ENCODE measurements around the gene ZNF536. TPM values are rescaled to one million over a fixed set of nuclear protein-coding genes. Genes with fewer than 3 reads are reported as not detected.

Gene ZNF536
- total and polyA plus RNA-seq, 9 of the 15 experiments (the other 6 are each of a cell fraction or from before 2014, with no cell fraction given) = not detected

DNA sequence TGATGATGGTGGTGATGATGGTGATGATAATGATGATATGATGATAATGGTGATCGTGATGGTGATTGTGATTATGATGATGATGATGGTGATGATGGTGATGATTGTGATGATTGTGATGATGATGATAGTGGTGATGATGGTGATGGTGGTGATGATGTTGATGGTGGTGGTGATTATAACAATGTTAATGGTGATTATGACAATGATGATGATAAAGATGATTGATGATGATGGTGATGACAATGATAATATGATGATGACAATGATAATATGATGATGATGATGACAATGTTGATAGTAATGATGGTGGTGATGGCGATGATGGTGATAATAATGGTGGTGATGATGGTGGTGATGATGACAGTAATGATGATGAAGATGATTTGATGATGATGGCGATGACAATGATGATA lies 34.1 kb upstream of the ZNF536 start:
- peaks cover 0 to 6% of the 10 kb centered on the region in 2 experiments; a peak in 2 of 5 replicates for H3K27me3 ChIP-seq (ENCODE audit: control insufficient read depth in 2 of 2, insufficient read depth in 2 of 2, low read length in 2 of 2)
- ATAC-seq (no peak), DNase-seq (ENCODE audit: extremely low read depth in 1 of 4, low spot score in 3 of 4) (no peak), FAIRE-seq (no peak)
- peaks cover 4% of the 10 kb centered on the region; the same call in 1 of the 2 replicates for H4K20me1 ChIP-seq (replicated peaks; ENCODE audit: control insufficient read depth, insufficient read depth, low read length)
- peaks cover 2% of the 10 kb centered on the region for H3K9me1 ChIP-seq (ENCODE audit: control insufficient read depth, insufficient read depth, low read length)
- H3K4me1 ChIP-seq (replicated peaks in 1 of 2; ENCODE audit: control insufficient read depth in 2 of 2, insufficient read depth in 2 of 2, low read length in 2 of 2) = no peaks in the 10 kb centered on the region
- H3K27ac ChIP-seq (ENCODE audit: extremely low read depth, low read depth, low read length) = no peak overlapping the region
- BruUV-seq (replicated peaks) = no TSS peak
- H3K4me2 ChIP-seq (ENCODE audit: insufficient read depth, low read length) = no peak overlapping the region
- in situ Hi-C loops (cut with MboI) = no loop called here
- no peak overlapping the region for H2AFZ ChIP-seq (ENCODE audit: low read depth, low read length)
- no peaks in the 10 kb centered on the region for H3K79me2 ChIP-seq (ENCODE audit: control insufficient read depth, insufficient read depth, low read length)
- POLR2A ChIA-PET = no interaction called here
- H3K4me3 ChIP-seq = no peak overlapping the region
- no peak overlapping the region for H3K9ac ChIP-seq (ENCODE audit: insufficient read depth in 1 of 2, low read depth in 2 of 2, low read length in 2 of 2)
- H3K36me3 ChIP-seq (ENCODE audit: control insufficient read depth, insufficient read depth, low read length) = no peaks in the 10 kb centered on the region
- CTCF ChIA-PET (ENCODE audit: low intra/inter-chr PET ratio) = no interaction called here
- WGBS (ENCODE audit: insufficient coverage, low coverage, missing lambda C conversion rate) = 0% methylated on average over 3 of the region's 3 CpGs
- intact Hi-C loops (cut with micrococcal nuclease) = no loop called here
- no peaks in the 10 kb centered on the region for H3K9me3 ChIP-seq (replicated peaks; ENCODE audit: control insufficient read depth, insufficient read depth, low read depth, low read length)
- no peak for TF ChIP-seq SOX6 (IDR thresholded peaks at IDR 0.05)
- no peak for TF ChIP-seq YBX1 (IDR thresholded peaks at IDR 0.05)
- 0 out of 2 replicates have a peak, but pooled peaks have one; percentile 47 for TF ChIP-seq TSC22D4 (tag; IDR thresholded peaks at IDR 0.05)
- peak; percentile 12; the same call in 1 of the 2 replicates for TF ChIP-seq ZNF316 (IDR thresholded peaks at IDR 0.05)
- TF ChIP-seq, protein P1, sequence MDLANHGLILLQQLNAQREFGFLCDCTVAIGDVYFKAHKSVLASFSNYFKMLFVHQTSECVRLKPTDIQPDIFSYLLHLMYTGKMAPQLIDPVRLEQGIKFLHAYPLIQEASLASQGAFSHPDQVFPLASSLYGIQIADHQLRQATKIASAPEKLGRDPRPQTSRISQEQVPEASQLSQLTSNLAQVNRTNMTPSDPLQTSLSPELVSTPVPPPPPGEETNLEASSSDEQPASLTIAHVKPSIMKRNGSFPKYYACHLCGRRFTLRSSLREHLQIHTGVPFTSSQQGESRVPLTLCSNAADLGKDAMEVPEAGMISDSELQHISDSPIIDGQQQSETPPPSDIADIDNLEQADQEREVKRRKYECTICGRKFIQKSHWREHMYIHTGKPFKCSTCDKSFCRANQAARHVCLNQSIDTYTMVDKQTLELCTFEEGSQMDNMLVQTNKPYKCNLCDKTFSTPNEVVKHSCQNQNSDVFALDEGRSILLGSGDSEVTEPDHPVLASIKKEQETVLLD (IDR thresholded peaks at IDR 0.05) = peak; percentile 42; the same call in 1 of the 2 replicates
- TF ChIP-seq TOE1 (IDR thresholded peaks at IDR 0.05; ENCODE audit: borderline replicate concordance) = no peak
- no peak for TF ChIP-seq TOE1 (CRISPR knock-in tag; IDR thresholded peaks at IDR 0.05; ENCODE audit: borderline replicate concordance, low read depth)
- TF ChIP-seq KDM1A (IDR thresholded peaks at IDR 0.05) = peak in 1 of 2 experiments; percentile 6; a peak in 1 of 4 replicates
- peak in 1 of 2 experiments; percentile 45; a peak in 1 of 4 replicates for TF ChIP-seq HDAC1 (IDR thresholded peaks at IDR 0.05)
- TF ChIP-seq ZFP30 (CRISPR knock-in tag; IDR thresholded peaks at IDR 0.05; ENCODE audit: borderline replicate concordance) = no peak
- TF ChIP-seq HDGF (IDR thresholded peaks at IDR 0.05) = no peak
- no peak for TF ChIP-seq PTBP1 (IDR thresholded peaks at IDR 0.05; ENCODE audit: low read depth, low read length)
- TF ChIP-seq, protein P2, sequence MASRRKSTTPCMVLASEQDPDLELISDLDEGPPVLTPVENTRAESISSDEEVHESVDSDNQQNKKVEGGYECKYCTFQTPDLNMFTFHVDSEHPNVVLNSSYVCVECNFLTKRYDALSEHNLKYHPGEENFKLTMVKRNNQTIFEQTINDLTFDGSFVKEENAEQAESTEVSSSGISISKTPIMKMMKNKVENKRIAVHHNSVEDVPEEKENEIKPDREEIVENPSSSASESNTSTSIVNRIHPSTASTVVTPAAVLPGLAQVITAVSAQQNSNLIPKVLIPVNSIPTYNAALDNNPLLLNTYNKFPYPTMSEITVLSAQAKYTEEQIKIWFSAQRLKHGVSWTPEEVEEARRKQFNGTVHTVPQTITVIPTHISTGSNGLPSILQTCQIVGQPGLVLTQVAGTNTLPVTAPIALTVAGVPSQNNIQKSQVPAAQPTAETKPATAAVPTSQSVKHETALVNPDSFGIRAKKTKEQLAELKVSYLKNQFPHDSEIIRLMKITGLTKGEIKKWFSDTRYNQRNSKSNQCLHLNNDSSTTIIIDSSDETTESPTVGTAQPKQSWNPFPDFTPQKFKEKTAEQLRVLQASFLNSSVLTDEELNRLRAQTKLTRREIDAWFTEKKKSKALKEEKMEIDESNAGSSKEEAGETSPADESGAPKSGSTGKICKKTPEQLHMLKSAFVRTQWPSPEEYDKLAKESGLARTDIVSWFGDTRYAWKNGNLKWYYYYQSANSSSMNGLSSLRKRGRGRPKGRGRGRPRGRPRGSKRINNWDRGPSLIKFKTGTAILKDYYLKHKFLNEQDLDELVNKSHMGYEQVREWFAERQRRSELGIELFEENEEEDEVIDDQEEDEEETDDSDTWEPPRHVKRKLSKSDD (conservative IDR thresholded peaks at IDR 0.05; ENCODE audit: low read length) = no peak
- TF ChIP-seq NFATC3 (IDR thresholded peaks at IDR 0.05) = no peak
- no peak for TF ChIP-seq BHLHE40 (IDR thresholded peaks at IDR 0.05; ENCODE audit: low read length)
- no peak for TF ChIP-seq TCF3 (CRISPR knock-in tag; IDR thresholded peaks at IDR 0.05)
- TF ChIP-seq, protein P3, sequence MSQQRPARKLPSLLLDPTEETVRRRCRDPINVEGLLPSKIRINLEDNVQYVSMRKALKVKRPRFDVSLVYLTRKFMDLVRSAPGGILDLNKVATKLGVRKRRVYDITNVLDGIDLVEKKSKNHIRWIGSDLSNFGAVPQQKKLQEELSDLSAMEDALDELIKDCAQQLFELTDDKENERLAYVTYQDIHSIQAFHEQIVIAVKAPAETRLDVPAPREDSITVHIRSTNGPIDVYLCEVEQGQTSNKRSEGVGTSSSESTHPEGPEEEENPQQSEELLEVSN (IDR thresholded peaks at IDR 0.05; ENCODE audit: borderline replicate concordance in 1 of 2, extremely low read depth in 1 of 2, insufficient read depth in 1 of 2, insufficient read length in 1 of 2, low read depth in 1 of 2, low read length in 1 of 2, poor library complexity in 1 of 2, severe bottlenecking in 1 of 2) = no peak
- TF ChIP-seq RAD21 (CRISPR knock-in tag; conservative IDR thresholded peaks at IDR 0.05 in 1 of 2, IDR thresholded peaks at IDR 0.05 in 1 of 2) = no peak
